CD1c-positive myeloid dendritic cell (primary cell): ENCODE results near the gene NDUFS3.

Experiments used
- DNase-seq: peaks from one replicate; pipeline ENCODE4 v3.0.0-alpha.2; 2016; ENCODE audit errors: extremely low spot score

The NDUFS3 gene

DNA sequence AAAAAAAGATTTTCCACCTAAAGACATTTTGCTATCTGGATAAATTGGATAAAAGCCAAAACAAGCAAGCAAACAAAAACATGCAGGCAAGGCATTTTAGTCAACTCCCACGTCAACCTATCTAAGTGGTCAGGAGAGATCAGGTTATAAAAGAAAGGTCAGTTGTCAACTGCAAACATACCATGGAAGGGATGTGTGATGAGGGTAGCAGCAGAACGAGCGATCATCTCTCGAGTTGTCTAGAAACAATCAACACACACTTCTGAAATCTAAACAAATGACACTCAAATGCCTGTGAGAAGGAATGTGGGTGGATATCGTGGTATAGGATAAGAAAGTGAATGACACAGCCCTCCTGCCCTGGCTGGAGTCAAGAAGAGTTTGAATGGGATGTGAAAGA, 52.6 kb downstream of the NDUFS3 start:
- DNase-seq = no peak
